ENCODE measurements around the gene NCK2. TPM values are rescaled to one million over a fixed set of nuclear protein-coding genes. Genes with fewer than 3 reads are reported as not detected.

NCK2 gene
- total RNA-seq, 1 experiment from 2014 or later: 49.2 TPM

GRCh38 chr2:105849431-105850179, 104.9 kb downstream of the NCK2 start:
- no peak overlapping the region for H3K27ac ChIP-seq (ENCODE audit: insufficient read length, low read depth, low read length)
- H3K23ac ChIP-seq (ENCODE audit: insufficient read length, low read depth, low read length): no peak overlapping the region
- no peak overlapping the region for H2AFZ ChIP-seq (ENCODE audit: low read length)
- no peaks in the 10 kb centered on the region for H3K27me3 ChIP-seq (ENCODE audit: insufficient read depth, low read length)
- no peak for DNase-seq
- H3K36me3 Mint-ChIP-seq (ENCODE audit: insufficient read depth in 1 of 3, low read depth in 3 of 3): peaks cover 0 to under 1% (median 0%) of the 10 kb centered on the region in 3 experiments; a peak in 1 of 7 replicates
- no peak overlapping the region for H3K9ac ChIP-seq (ENCODE audit: extremely low read depth, insufficient read length, low read length)
- no CpG with 5 or more reads among the region's 4 CpGs for WGBS (ENCODE audit: extremely low coverage, insufficient read length, low lambda C conversion rate)
- no peak overlapping the region for H3T11ph ChIP-seq (ENCODE audit: low read length)
- no peak overlapping the region for H2AK5ac ChIP-seq (ENCODE audit: insufficient read length, low read length)
- H3K9me3 Mint-ChIP-seq: no peaks in the 10 kb centered on the region
- no peak overlapping the region for H3K14ac ChIP-seq (ENCODE audit: insufficient read depth, low read length)
- peaks cover 3% of the 10 kb centered on the region for H3K79me1 ChIP-seq (ENCODE audit: insufficient read depth, low read depth, low read length, poor library complexity, severe bottlenecking)
- H3K4me3 Mint-ChIP-seq: no peak overlapping the region
- H3K4ac ChIP-seq (ENCODE audit: low read depth, low read length): no peak overlapping the region
- no peaks in the 10 kb centered on the region for H4K20me1 ChIP-seq (ENCODE audit: control insufficient read depth, insufficient read depth, insufficient read length)
- H2BK20ac ChIP-seq (ENCODE audit: low read depth, low read length, poor library complexity, severe bottlenecking): no peak overlapping the region
- no peak overlapping the region for H4K8ac ChIP-seq (replicated peaks; ENCODE audit: insufficient read length, low read depth, low read length)
- H3K56ac ChIP-seq (ENCODE audit: insufficient read length, low read depth, low read length): no peak overlapping the region
- no peak overlapping the region for H3K18ac ChIP-seq (ENCODE audit: insufficient read length, low read depth, low read length)
- H3K27me3 Mint-ChIP-seq (ENCODE audit: low read depth): no peaks in the 10 kb centered on the region
- H3K4me1 Mint-ChIP-seq: peaks cover 29 to 34% of the 10 kb centered on the region in 2 experiments
- no peak overlapping the region for H2BK15ac ChIP-seq (ENCODE audit: low read depth, low read length)
- no peaks in the 10 kb centered on the region for H3K9me3 ChIP-seq (ENCODE audit: control insufficient read depth, low read depth, low read length)
- peak overlapping the region in 2 of 3 experiments; percentile 65 to 82; a peak in 3 of 7 replicates for H3K27ac Mint-ChIP-seq
- no peak overlapping the region for H3K4me2 ChIP-seq (ENCODE audit: insufficient read depth, insufficient read length, low read length)
- no peak overlapping the region for H2BK120ac ChIP-seq (ENCODE audit: low read depth, low read length, poor library complexity, severe bottlenecking)
- H4K91ac ChIP-seq (ENCODE audit: insufficient read length, low read depth, low read length): no peak overlapping the region
- no peak overlapping the region for H4K5ac ChIP-seq (ENCODE audit: insufficient read length, low read depth, low read length)
- no peak for TF ChIP-seq CTCF (conservative IDR thresholded peaks at IDR 0.05)
- no peaks in the 10 kb centered on the region for H3K23me2 ChIP-seq (ENCODE audit: insufficient read length, low read depth, low read length, poor library complexity, severe bottlenecking)
- no peak overlapping the region for H2BK5ac ChIP-seq (ENCODE audit: insufficient read length, low read length)
- H3K4me1 ChIP-seq (ENCODE audit: insufficient read depth, low read length): no peaks in the 10 kb centered on the region; the same call in 1 of the 2 replicates
- no peaks in the 10 kb centered on the region; the same call in 1 of the 2 replicates for H3K79me2 ChIP-seq (ENCODE audit: insufficient read depth, low read length)
- no peak overlapping the region for H2BK12ac ChIP-seq (ENCODE audit: insufficient read length, low read depth, low read length)
